ENCODE measurements around the gene LRRC42. TPM values are rescaled to one million over a fixed set of nuclear protein-coding genes. Genes with fewer than 3 reads are reported as not detected.
A peak's percentile ranks its signal among the peaks of the same experiment; 100 is the strongest.

Gene LRRC42
- total and polyA plus RNA-seq, 9 of the 15 experiments (the other 6 are each of a cell fraction or from before 2014, with no cell fraction given) = 17.3 to 51.9 (median 35.5) TPM

DNA sequence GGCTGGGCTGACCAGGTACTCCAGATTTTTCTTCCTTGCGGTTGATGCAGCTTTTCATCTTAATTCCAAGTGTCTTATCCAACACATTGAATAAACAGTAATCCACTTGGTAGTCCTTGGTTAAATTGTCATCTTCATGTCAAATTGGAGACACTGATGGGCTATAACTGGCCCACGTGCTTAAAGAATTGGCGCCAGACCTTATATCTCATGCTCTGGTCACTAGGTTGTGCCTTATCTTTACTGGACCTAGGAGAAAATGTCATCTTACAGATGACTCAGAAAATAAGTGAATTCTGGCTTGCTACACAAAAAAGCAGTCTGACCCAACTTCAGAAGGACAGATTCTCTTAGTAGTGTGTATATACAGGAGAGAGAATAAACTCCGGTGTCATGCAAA is 16.2 kb downstream of the LRRC42 start (continued):
- TF ChIP-seq, protein P1, sequence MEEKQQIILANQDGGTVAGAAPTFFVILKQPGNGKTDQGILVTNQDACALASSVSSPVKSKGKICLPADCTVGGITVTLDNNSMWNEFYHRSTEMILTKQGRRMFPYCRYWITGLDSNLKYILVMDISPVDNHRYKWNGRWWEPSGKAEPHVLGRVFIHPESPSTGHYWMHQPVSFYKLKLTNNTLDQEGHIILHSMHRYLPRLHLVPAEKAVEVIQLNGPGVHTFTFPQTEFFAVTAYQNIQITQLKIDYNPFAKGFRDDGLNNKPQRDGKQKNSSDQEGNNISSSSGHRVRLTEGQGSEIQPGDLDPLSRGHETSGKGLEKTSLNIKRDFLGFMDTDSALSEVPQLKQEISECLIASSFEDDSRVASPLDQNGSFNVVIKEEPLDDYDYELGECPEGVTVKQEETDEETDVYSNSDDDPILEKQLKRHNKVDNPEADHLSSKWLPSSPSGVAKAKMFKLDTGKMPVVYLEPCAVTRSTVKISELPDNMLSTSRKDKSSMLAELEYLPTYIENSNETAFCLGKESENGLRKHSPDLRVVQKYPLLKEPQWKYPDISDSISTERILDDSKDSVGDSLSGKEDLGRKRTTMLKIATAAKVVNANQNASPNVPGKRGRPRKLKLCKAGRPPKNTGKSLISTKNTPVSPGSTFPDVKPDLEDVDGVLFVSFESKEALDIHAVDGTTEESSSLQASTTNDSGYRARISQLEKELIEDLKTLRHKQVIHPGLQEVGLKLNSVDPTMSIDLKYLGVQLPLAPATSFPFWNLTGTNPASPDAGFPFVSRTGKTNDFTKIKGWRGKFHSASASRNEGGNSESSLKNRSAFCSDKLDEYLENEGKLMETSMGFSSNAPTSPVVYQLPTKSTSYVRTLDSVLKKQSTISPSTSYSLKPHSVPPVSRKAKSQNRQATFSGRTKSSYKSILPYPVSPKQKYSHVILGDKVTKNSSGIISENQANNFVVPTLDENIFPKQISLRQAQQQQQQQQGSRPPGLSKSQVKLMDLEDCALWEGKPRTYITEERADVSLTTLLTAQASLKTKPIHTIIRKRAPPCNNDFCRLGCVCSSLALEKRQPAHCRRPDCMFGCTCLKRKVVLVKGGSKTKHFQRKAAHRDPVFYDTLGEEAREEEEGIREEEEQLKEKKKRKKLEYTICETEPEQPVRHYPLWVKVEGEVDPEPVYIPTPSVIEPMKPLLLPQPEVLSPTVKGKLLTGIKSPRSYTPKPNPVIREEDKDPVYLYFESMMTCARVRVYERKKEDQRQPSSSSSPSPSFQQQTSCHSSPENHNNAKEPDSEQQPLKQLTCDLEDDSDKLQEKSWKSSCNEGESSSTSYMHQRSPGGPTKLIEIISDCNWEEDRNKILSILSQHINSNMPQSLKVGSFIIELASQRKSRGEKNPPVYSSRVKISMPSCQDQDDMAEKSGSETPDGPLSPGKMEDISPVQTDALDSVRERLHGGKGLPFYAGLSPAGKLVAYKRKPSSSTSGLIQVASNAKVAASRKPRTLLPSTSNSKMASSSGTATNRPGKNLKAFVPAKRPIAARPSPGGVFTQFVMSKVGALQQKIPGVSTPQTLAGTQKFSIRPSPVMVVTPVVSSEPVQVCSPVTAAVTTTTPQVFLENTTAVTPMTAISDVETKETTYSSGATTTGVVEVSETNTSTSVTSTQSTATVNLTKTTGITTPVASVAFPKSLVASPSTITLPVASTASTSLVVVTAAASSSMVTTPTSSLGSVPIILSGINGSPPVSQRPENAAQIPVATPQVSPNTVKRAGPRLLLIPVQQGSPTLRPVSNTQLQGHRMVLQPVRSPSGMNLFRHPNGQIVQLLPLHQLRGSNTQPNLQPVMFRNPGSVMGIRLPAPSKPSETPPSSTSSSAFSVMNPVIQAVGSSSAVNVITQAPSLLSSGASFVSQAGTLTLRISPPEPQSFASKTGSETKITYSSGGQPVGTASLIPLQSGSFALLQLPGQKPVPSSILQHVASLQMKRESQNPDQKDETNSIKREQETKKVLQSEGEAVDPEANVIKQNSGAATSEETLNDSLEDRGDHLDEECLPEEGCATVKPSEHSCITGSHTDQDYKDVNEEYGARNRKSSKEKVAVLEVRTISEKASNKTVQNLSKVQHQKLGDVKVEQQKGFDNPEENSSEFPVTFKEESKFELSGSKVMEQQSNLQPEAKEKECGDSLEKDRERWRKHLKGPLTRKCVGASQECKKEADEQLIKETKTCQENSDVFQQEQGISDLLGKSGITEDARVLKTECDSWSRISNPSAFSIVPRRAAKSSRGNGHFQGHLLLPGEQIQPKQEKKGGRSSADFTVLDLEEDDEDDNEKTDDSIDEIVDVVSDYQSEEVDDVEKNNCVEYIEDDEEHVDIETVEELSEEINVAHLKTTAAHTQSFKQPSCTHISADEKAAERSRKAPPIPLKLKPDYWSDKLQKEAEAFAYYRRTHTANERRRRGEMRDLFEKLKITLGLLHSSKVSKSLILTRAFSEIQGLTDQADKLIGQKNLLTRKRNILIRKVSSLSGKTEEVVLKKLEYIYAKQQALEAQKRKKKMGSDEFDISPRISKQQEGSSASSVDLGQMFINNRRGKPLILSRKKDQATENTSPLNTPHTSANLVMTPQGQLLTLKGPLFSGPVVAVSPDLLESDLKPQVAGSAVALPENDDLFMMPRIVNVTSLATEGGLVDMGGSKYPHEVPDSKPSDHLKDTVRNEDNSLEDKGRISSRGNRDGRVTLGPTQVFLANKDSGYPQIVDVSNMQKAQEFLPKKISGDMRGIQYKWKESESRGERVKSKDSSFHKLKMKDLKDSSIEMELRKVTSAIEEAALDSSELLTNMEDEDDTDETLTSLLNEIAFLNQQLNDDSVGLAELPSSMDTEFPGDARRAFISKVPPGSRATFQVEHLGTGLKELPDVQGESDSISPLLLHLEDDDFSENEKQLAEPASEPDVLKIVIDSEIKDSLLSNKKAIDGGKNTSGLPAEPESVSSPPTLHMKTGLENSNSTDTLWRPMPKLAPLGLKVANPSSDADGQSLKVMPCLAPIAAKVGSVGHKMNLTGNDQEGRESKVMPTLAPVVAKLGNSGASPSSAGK (IDR thresholded peaks at IDR 0.05) = peak; percentile 67
- TF ChIP-seq SMAD4 (CRISPR knock-in tag; conservative IDR thresholded peaks at IDR 0.05) = 0 out of 2 replicates have a peak, but pooled peaks have one; percentile 29
- TF ChIP-seq, protein P2, sequence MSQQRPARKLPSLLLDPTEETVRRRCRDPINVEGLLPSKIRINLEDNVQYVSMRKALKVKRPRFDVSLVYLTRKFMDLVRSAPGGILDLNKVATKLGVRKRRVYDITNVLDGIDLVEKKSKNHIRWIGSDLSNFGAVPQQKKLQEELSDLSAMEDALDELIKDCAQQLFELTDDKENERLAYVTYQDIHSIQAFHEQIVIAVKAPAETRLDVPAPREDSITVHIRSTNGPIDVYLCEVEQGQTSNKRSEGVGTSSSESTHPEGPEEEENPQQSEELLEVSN (IDR thresholded peaks at IDR 0.05; ENCODE audit: borderline replicate concordance in 1 of 2, extremely low read depth in 1 of 2, insufficient read depth in 1 of 2, insufficient read length in 1 of 2, low read depth in 1 of 2, low read length in 1 of 2, poor library complexity in 1 of 2, severe bottlenecking in 1 of 2) = peak in 1 of 2 experiments; percentile 23
- TF ChIP-seq L3MBTL2 (IDR thresholded peaks at IDR 0.05) = peak; percentile 60
- peak; percentile 73 for TF ChIP-seq FOSL1 (tag; conservative IDR thresholded peaks at IDR 0.05)
- TF ChIP-seq ZNF143 (CRISPR knock-in tag; IDR thresholded peaks at IDR 0.05) = no peak
- 0 out of 2 replicates have a peak, but pooled peaks have one; percentile 30 for TF ChIP-seq SMAD3 (CRISPR knock-in tag; conservative IDR thresholded peaks at IDR 0.05)
- TF ChIP-seq, protein P3, sequence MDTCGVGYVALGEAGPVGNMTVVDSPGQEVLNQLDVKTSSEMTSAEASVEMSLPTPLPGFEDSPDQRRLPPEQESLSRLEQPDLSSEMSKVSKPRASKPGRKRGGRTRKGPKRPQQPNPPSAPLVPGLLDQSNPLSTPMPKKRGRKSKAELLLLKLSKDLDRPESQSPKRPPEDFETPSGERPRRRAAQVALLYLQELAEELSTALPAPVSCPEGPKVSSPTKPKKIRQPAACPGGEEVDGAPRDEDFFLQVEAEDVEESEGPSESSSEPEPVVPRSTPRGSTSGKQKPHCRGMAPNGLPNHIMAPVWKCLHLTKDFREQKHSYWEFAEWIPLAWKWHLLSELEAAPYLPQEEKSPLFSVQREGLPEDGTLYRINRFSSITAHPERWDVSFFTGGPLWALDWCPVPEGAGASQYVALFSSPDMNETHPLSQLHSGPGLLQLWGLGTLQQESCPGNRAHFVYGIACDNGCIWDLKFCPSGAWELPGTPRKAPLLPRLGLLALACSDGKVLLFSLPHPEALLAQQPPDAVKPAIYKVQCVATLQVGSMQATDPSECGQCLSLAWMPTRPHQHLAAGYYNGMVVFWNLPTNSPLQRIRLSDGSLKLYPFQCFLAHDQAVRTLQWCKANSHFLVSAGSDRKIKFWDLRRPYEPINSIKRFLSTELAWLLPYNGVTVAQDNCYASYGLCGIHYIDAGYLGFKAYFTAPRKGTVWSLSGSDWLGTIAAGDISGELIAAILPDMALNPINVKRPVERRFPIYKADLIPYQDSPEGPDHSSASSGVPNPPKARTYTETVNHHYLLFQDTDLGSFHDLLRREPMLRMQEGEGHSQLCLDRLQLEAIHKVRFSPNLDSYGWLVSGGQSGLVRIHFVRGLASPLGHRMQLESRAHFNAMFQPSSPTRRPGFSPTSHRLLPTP (IDR thresholded peaks at IDR 0.05; ENCODE audit: borderline replicate concordance, extremely low read depth, insufficient read length) = no peak
- TF ChIP-seq, protein P4, sequence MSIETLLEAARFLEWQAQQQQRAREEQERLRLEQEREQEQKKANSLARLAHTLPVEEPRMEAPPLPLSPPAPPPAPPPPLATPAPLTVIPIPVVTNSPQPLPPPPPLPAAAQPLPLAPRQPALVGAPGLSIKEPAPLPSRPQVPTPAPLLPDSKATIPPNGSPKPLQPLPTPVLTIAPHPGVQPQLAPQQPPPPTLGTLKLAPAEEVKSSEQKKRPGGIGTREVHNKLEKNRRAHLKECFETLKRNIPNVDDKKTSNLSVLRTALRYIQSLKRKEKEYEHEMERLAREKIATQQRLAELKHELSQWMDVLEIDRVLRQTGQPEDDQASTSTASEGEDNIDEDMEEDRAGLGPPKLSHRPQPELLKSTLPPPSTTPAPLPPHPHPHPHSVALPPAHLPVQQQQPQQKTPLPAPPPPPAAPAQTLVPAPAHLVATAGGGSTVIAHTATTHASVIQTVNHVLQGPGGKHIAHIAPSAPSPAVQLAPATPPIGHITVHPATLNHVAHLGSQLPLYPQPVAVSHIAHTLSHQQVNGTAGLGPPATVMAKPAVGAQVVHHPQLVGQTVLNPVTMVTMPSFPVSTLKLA (conservative IDR thresholded peaks at IDR 0.05) = peak in 1 of 2 experiments; percentile 35; a peak in 1 of 4 replicates

Measured in K562 (cell line).